HepG2 (cell line): Measurements from ENCODE around the gene OLFM2. TPM values are rescaled to one million over a fixed set of nuclear protein-coding genes. Genes with fewer than 3 reads are reported as not detected.

Source experiments
- BCL6 ChIP-seq: IDR thresholded peaks from 2 replicates; pipeline ENCODE4 v1.6.1; 2016; ENCODE audit warnings: missing genetic modification reagents, missing compliant biosample characterization
- CTCF ChIP-seq: sonication (generic); formaldehyde crosslinking; IDR thresholded peaks from 2 replicates; pipeline ENCODE4 v1.5.0; 2020; ENCODE audit warnings: mild to moderate bottlenecking, missing genetic modification reagents, moderate library complexity
- HINFP ChIP-seq: sonication (generic); formaldehyde crosslinking; IDR thresholded peaks from 2 replicates; pipeline ENCODE4 v1.4.0; 2020; ENCODE audit warnings: low read depth, mild to moderate bottlenecking, missing genetic modification reagents
- TBX3 ChIP-seq: fragments of 450-650 bp; IDR thresholded peaks from 2 replicates; pipeline ENCODE4 v1.6.1; 2017; ENCODE audit warnings: antibody characterized with exemption, mild to moderate bottlenecking, inconsistent platforms, borderline replicate concordance
- XRCC5 ChIP-seq: fragments of 200-400 bp; formaldehyde crosslinking; optimal IDR thresholded peaks from 2 replicates; pipeline ENCODE3; 2017; ENCODE audit warnings: mild to moderate bottlenecking, low read length
- ZBTB8A ChIP-seq: sonication (generic); formaldehyde crosslinking; IDR thresholded peaks from 2 replicates; pipeline ENCODE4 v1.4.0; 2020; ENCODE audit warnings: mild to moderate bottlenecking, low read depth, missing genetic modification reagents, borderline replicate concordance
- ZNF569 ChIP-seq: sonication (generic); formaldehyde crosslinking; IDR thresholded peaks from 2 replicates; pipeline ENCODE4 v1.5.0; 2020; ENCODE audit warnings: mild to moderate bottlenecking, missing genetic modification reagents, moderate library complexity, borderline replicate concordance
- ZNF570 ChIP-seq: sonication (generic); formaldehyde crosslinking; IDR thresholded peaks from 2 replicates; pipeline ENCODE4 v1.4.0; 2020; ENCODE audit warnings: mild to moderate bottlenecking, missing genetic modification reagents, borderline replicate concordance
- ZNF629 ChIP-seq: sonication (generic); formaldehyde crosslinking; conservative IDR thresholded peaks from 2 replicates; pipeline ENCODE4 v1.5.0; 2020; ENCODE audit warnings: missing genetic modification reagents
- polyA plus RNA-seq, 8 experiments: library from polyadenylated mRNA; depleted of rRNA in 3 of 8; stranded (reverse) in 7 of 8; unstranded in 1 of 8; fragments of >200 nt; fragmentation: Illumina TruSeq in 4 of 8; extraction: Trizol in 4 of 8; gene quantifications; 2 replicates each; pipeline versions ENCODE4 v1.2.1 to v1.2.3, GENCODE V29; 2011 to 2016; ENCODE audit warnings: low read depth in 4 of 8, missing spikeins in 1 of 8, mixed read lengths in 1 of 8; ENCODE audit not compliant: insufficient read depth in 1 of 8
- total RNA-seq, 5 experiments: library from RNA; depleted of rRNA; stranded (reverse); fragments of >200 nt; fragmentation: Illumina TruSeq; extraction: Trizol; gene quantifications; 2 replicates each; pipeline ENCODE4 v1.2.3, GENCODE V29; 2016; ENCODE audit warnings: low read depth in 1 of 5
- TF ChIP-seq, protein P1 (sequence below): sonication (generic); formaldehyde crosslinking; IDR thresholded peaks from 2 replicates; pipeline ENCODE4 v1.5.1; 2020; ENCODE audit warnings: missing genetic modification reagents, mild to moderate bottlenecking, borderline replicate concordance
- TF ChIP-seq, protein P2 (sequence below): sonication (generic); formaldehyde crosslinking; IDR thresholded peaks from 2 replicates; pipeline ENCODE4 v1.5.1; 2020; ENCODE audit warnings: missing genetic modification reagents, mild to moderate bottlenecking, borderline replicate concordance

OLFM2 gene
- total and polyA plus RNA-seq, 2 of the 13 experiments (the other 11 are each of a cell fraction or from before 2014, with no cell fraction given): 0.20 to 0.51 TPM

GRCh38 chr19:9932835-9933234 is 3.5 kb downstream of the OLFM2 start (continued):
- TF ChIP-seq CTCF (CRISPR knock-in tag) (no peak), XRCC5 (no peak), ZNF629 (CRISPR knock-in tag) (no peak), TBX3 (no peak), ZNF569 (CRISPR knock-in tag) (no peak), ZNF570 (no peak), ZBTB8A (CRISPR knock-in tag) (no peak), HINFP (no peak), BCL6 (CRISPR knock-in tag) (no peak)
- TF ChIP-seq, protein P1, sequence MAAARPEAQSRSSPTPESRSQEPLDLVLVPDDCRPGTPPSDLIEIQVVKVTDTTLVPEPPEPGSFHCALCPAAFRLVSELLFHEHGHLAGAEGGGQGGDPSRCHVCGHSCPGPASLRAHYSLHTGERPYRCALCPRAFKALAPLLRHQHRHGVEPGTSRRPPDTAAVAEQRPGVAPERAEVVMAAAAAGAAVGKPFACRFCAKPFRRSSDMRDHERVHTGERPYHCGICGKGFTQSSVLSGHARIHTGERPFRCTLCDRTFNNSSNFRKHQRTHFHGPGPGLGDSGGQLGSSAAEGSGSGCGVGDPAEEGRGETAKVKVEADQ (CRISPR knock-in tag): no peak
- TF ChIP-seq, protein P2, sequence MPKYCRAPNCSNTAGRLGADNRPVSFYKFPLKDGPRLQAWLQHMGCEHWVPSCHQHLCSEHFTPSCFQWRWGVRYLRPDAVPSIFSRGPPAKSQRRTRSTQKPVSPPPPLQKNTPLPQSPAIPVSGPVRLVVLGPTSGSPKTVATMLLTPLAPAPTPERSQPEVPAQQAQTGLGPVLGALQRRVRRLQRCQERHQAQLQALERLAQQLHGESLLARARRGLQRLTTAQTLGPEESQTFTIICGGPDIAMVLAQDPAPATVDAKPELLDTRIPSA (CRISPR knock-in tag): no peak
